GM19193 (cell line): ENCODE results near the gene CHMP4B.

Experiments
- POLR2A ChIP-seq: IDR thresholded peaks from 4 replicates; pipeline ENCODE4 v1.6.1; 2011; ENCODE audit not compliant: insufficient read depth, insufficient read length; ENCODE audit errors: extremely low read depth

The CHMP4B gene

DNA sequence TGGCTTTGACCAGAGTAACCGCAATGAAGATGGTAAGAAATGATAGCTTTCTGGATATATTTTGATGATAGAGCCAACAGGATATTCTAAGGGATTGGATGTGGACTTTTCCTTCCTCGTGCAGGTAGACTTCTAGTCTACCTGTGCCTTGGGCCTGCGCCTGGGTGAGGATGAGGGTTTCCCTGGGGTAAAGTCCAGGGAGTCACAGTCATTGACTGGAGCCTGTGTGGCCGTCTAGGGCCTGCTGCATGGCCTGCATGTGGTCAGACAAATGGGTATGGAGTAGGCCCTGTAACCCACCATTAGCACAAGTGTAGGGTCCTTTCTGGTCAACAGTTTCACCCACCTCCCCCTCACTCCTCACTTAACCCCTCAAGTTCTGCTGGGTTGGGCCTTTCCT, 12.7 kb upstream of the CHMP4B start:
- no peak for TF ChIP-seq POLR2A

DNA sequence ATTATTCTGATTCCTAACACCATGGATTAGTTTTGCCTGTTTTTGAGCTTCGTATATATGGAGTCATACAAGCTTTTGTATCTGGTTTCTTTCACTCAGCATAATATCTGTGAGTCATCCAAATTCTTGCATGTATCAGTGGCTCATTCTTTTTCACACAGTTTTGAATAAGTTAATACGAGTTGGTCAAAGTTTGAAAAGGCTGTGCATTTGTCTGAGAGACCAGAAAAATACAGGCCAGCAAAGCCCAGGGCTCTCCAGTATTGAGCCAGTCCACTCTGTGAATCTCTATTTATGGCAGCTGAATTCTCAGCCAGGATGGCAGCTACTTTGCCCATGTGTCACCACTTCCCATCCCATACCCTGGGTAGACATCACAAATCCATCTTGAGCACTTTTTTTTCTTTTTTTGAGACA, 7.2 kb upstream of the CHMP4B start:
- no peak for TF ChIP-seq POLR2A

DNA sequence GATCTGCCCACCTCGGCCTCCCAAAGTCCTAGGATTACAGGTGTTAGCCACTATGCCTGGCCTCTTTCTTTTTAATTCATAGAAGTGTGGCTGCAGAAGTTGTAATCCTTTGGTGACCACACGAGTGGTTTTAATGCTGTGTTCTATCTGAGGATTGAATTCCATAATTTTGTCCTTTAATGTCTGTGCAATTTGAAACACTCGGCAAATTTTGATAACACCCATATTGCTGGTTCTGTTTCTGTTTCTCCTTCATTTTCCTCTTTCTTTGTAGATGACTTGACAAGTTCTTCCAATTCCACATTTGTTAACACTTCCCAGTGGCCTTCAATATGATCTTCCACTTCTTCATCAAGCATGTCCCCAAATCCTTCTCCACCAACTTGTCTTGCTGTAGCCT, 2.8 kb upstream of the CHMP4B start:
- no peak for TF ChIP-seq POLR2A

DNA sequence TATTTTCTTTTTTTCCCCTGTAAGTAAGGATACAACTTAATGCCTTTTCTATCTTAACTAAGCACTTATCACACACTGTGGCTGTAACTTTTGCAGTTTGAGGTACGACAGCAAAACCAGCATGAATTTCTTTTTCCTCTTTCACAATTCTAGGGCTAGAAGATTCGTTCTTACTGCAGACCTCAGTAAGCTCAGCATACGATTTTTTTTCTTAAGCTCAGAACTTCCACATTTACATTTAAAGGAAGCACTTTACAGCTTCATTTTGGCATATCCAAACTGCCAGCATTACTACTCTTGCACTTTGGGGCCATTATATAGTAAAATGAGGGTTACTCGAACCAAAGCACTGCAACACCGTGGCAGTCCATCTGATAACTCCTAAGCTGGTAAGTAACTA, 889 bp upstream of the CHMP4B start:
- no peak for TF ChIP-seq POLR2A

DNA sequence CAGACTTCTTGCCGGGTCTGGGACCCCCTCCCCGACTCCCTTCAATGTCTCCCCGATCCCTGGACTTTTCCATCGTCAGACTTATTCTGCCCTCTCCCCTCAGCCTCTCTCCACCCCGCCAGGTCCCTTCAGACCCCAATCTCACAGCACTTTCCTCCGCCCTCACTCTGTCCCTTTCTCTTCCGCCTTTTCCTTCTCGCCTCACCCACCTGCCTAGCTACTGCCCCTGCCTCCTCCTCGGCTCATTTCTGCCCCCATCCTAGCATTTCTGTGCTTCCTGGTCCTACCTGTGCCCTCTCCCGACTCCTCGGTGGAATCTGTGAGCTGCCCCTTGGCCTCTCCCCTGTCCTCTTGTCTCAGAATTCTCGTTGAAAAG, 616 bp downstream of the CHMP4B start:
- no peak for TF ChIP-seq POLR2A

DNA sequence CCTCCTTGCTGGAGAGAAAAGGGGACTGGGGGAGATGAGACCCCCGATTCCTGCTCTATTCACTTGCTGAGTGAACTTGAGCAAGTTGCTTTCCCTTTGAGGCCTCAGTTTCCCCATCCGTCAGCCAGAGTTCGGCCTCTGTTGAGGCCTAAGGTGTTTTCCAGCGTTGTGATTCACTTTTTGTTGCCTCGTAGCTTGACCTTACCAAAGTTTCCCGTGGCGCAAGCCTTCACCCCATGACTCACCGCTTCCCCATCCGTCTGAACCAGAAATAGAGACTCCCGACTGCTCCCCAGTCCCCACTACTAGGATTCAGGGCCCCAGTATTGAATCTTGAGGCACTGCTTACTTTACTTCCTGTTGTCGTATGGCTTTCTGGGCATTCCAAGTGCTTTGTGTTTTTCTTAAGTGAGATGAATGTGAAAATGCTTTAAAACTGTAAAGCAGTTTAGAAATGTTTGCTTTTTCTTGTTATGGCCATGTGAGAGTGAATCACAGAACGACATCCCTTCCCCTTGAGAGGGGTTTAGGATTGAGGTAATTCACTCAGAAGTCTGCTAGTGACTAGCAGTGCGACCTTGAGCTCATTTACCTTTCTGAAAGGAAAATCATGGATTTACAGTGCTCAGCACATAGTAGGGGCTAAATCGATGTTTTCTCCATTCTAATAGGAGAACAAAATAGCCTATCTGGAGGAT, 1.2 kb downstream of the CHMP4B start:
- no peak for TF ChIP-seq POLR2A

DNA sequence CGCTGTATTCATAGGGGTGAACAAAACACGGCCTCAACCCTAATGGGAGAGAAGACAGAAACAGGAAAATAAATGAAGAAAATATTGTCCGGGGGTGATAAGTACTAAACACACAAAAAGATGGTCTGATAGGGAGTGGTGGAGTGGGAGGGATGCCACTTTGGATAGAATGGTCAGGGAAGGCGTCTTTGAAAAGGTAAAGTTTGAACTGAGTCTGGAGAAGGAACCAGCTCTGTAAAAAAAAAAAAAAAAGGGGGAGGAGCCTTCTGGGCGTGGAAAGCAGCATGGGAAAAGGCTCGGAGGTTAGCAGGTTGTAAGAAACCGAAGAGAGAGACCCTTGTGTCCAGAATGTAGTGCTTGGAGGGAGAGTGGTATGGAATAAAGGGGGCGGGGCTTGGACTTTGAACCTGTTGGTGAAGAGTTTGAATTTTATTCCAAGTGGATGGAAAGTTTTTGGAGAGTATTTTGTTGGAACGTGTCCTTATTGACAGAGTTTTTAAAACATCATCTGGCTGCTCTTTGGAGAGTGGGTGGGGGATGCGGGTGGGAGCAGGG, 1.8 kb downstream of the CHMP4B start:
- no peak for TF ChIP-seq POLR2A

DNA sequence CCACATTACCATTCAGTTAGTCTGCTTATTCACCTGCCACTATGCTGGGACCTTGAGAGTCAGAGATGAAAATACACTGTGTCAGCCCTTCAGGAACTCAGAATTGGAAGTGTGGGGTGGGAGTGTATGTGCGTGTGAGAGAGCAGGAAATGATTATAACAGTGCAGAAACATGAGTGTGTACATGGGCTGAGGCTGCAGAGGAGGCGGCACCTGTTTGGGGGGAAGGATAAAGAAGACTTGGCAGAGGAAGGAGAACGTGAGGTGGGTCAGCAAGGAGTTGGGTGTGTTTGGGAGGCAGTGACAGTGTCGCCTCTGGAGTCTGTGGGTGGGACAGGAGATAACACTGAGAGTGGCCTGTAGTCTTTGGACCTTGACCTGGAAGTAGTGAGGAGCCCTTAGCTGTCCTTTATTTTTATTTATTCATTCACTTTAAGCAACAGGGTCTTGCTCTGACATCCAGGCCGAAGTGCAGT, 3.1 kb downstream of the CHMP4B start:
- TF ChIP-seq POLR2A = no peak

DNA sequence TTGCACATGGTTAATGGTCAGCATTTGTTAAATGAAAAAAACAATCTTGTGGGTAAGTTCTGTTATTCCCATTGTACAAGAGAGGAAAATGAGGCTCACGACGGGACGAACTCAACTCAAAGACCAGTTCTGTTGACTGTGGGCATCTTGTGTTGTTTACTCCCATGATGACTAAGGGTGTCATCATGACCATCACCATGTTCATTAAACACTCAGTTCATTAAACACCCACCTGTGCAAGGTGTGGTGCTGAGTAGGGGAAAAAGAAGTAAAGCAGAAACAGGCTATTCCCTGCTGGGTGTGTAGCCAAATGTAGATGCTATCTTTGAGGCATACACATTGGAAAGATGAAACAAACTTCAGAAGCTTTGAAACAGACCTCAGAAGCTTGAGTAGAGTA, 4.5 kb downstream of the CHMP4B start:
- TF ChIP-seq POLR2A = no peak

DNA sequence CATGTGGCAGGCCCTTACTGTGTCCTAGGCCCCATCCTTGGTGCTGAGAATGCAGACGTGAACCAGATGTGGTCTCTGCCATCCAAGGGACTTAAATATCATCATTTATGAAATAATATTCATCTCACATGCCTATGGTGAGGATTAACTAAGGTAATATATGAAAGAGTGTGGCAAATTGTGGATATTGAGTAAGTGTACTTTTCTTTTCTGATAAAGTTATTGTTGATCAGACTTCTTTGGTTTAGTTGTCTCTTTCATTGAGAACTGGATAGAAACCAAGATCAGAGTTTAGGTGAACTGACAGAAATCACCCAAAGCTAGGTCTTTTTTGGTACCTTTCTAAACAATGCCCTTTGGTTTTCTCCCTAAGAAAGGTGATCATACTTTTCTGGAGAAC, 5.0 kb downstream of the CHMP4B start:
- no peak for TF ChIP-seq POLR2A

DNA sequence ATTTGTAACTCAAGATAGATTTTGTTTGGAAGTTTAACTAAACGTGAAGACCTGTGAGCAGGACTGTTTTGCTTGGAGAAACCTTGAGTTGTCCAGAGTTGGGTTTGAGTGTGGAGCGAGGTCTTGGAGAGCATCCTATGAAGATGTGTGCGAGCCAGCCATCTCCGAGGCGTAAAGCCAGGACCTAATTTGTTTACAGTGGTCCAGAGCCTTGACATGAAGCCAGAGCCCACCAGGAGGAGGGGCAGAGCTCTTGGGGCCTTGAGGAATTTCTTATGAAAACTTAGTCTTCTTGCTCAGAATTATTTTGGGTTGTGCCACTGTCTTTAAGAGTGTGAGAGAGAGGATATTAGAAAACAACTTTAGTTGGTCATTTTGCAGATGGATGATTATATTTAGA, 6.3 kb downstream of the CHMP4B start:
- no peak for TF ChIP-seq POLR2A

DNA sequence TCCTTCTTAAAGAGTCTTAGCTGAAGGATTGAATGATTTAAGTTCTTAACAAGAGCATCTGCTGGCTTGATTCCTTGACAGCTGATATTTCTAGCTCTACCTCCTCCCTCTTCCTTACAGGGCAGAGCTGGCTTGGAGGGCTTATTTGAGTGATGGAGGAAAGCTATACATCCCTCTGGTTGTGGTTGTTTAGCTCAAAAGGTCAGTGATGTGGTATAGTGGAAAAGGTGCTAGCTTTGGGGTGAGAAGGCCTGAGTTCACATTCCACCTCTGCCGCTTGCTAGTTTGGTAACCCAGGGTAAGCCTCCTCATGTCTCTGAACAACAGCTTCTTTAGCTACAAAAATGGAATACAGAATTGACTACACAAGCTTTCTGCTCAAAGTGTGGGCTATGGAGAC, 8.3 kb downstream of the CHMP4B start:
- TF ChIP-seq POLR2A = no peak

DNA sequence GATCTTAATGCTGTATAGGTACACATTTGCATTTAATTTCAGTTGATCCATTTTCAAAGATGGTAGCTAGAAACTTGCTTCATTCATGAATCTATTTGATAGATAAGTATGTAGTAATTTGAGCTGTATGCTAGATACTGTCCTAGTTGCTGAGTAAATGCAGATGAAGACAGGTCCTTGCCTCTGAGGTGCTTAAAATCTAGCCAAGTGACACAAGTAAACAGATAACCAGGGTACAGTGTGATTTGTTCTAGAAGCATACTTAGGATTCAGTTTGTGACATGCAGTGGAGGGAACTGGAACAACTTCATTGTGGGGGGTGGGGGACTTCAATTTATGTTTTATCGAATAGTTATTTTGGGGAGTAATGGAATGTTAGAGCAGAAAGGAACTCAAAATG, 9.2 kb downstream of the CHMP4B start:
- TF ChIP-seq POLR2A = no peak

DNA sequence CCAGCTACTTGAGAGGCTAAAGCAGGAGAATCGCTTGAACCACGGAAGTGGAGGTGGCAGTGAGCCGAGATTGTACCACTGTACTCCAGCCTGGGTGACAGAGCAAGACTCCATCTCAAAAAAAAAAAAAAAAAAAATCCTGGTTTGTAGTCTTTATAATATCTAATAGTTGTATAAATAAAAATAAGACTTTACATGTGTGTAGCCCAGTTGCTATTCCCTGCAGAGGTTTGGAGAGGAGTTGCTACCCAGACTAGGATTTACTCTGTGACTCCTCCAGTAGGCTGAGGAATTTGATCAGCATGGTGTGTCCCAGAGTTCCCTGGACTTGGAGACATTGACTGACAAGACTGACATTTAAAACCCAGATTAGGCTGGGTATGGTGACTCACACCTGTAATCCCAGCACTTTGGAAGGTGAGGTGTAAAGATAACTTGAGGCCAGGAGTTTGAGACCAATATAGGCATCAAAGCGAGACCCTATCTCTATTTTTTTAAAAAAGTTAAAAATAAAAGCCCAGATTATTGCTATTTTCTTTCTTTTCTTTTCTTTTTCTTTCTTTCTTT, 10.2 kb downstream of the CHMP4B start:
- TF ChIP-seq POLR2A = no peak

DNA sequence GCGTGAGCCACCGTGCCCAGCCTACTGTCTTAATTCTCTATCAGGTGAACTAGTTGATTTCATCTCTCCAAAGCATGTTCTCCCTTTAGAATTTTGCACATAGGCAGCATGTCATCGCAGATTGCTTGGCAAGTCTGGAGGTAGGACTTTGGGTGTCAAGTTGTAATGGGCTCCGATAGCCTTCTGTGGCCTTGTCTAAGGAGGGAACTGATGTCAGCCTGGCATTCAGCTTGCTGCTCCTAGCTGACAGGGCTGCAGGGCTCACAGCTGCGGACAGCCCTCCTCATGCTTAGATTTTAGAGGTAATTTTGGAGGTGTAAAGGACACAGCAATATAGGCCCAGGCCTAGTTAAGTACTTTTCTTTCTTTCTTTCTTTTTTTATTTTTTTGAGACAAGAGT, 11.3 kb downstream of the CHMP4B start:
- TF ChIP-seq POLR2A = no peak

DNA sequence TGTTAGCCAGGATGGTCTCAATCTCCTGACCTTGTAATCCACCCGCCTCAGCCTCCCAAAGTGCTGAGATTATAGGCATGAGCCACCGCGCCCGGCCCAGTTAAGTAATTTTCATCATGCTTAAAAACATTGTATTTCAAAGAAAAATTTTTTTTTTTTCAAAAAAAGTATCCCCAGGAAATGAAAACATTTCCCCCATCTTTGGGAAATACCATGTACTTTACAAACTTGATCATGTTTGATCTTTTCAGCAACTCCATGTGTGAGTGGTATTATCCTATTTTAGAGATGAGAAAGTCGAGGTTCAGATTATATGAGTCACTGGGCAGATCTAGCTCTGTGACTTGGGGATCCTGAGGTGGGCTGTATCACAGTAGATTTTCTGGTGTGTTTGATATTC, 11.8 kb downstream of the CHMP4B start:
- no peak for TF ChIP-seq POLR2A
